Keratinocyte (primary cell): ENCODE measurements around the gene LRRFIP2.

Experiments
- CTCF ChIP-seq, 3 experiments: IDR thresholded peaks in 1 of 3; conservative IDR thresholded peaks in 1 of 3; optimal IDR thresholded peaks in 1 of 3; 2 replicates in 2 of 3; 3 replicates in 1 of 3; pipeline versions ENCODE3 to v1.5.1; 2011; ENCODE audit warnings: low read length in 3 of 3, mild to moderate bottlenecking in 3 of 3, moderate library complexity in 2 of 3, control low read depth in 1 of 3, inconsistent platforms in 1 of 3; ENCODE audit not compliant: insufficient read depth in 2 of 3; ENCODE audit errors: extremely low read depth in 1 of 3
- EZH2 ChIP-seq: IDR thresholded peaks from one replicate; pipeline ENCODE4 v1.6.1; 2012; ENCODE audit warnings: inconsistent platforms, mild to moderate bottlenecking, low read length, moderate library complexity

GRCh38 chr3:37136067-37136466 is 38.3 kb downstream of the LRRFIP2 start:
- no peak for TF ChIP-seq CTCF (optimal IDR thresholded peaks at IDR 0.05 in 1 of 3, IDR thresholded peaks at IDR 0.05 in 1 of 3, conservative IDR thresholded peaks at IDR 0.05 in 1 of 3; ENCODE audit: extremely low read depth in 1 of 3, insufficient read depth in 2 of 3, low read length in 3 of 3)
- no peak for TF ChIP-seq EZH2
